ENCODE measurements around the gene UBR4. TPM values are rescaled to one million over a fixed set of nuclear protein-coding genes. Genes with fewer than 3 reads are reported as not detected.
"Not testable (repeated sequence)": the region's sequence is repeated elsewhere in the genome, so short reads cannot be mapped to it uniquely, and the experiment has no call there.

The UBR4 gene
- total RNA-seq, 4 donors from 2014 or later: 140 to 418 (median 223) TPM

GRCh38 chr1:19222573-19222972 is 12.5 kb upstream of the UBR4 start:
- H3K27ac ChIP-seq: no peak overlapping the region
- no peaks in the 10 kb centered on the region for H3K9me3 ChIP-seq
- H3K4me3 ChIP-seq: no peak overlapping the region
- TF ChIP-seq POLR2A (IDR thresholded peaks at IDR 0.05) (no peak), EP300 (IDR thresholded peaks at IDR 0.05; ENCODE audit: low read depth) (no peak), CTCF (IDR thresholded peaks at IDR 0.05) (no peak), POLR2AphosphoS5 (IDR thresholded peaks at IDR 0.05) (no peak)
- in situ Hi-C loops (cut with MboI; ENCODE audit: low pct_ligation_motif_present in 1 of 4, low pct_unique_long_range_greater_than_20kb in 1 of 4, low sequenced_read_pairs in 3 of 4): no loop called here
- H3K27me3 ChIP-seq: no peaks in the 10 kb centered on the region
- no peak for DNase-seq
- peaks cover 0 to 63% (median 19%) of the 10 kb centered on the region in 4 donors for H3K36me3 ChIP-seq
- intact Hi-C loops (cut with DNase I; ENCODE audit: low total_unique reads): no loop called here
- H3K4me1 ChIP-seq: no peaks in the 10 kb centered on the region
- 98% methylated on average over 11 of the region's 11 CpGs; no CpG with 5 or more reads in 1 of the 2 donors for WGBS, 2 donors (ENCODE audit: low coverage in 1 of 2)

- H3K9me3 ChIP-seq: no peaks in the 10 kb centered on the region
- DNase-seq: no peak
- no peaks in the 10 kb centered on the region for H3K27me3 ChIP-seq
- TF ChIP-seq EP300 (IDR thresholded peaks at IDR 0.05; ENCODE audit: low read depth) (no peak), POLR2AphosphoS5 (IDR thresholded peaks at IDR 0.05) (no peak), CTCF (IDR thresholded peaks at IDR 0.05) (no peak), POLR2A (IDR thresholded peaks at IDR 0.05) (no peak)
- H3K4me1 ChIP-seq: no peaks in the 10 kb centered on the region
- WGBS, 2 donors (ENCODE audit: low coverage in 1 of 2): 63 to 69% methylated on average over 4 to 7 of the region's 7 CpGs
- no peak overlapping the region for H3K4me3 ChIP-seq
- no peak overlapping the region for H3K27ac ChIP-seq
- intact Hi-C loops (cut with DNase I; ENCODE audit: low total_unique reads) (no loop called here), in situ Hi-C loops (cut with MboI; ENCODE audit: low pct_ligation_motif_present in 1 of 4, low pct_unique_long_range_greater_than_20kb in 1 of 4, low sequenced_read_pairs in 3 of 4) (no loop called here)
- peaks cover 0 to 61% (median 14%) of the 10 kb centered on the region in 4 donors for H3K36me3 ChIP-seq
Measured at GRCh38 chr1:19220991-19221390, 10.9 kb upstream of the UBR4 start.

GRCh38 chr1:19220080-19220846 is 10.2 kb upstream of the UBR4 start:
- in situ Hi-C loops (cut with MboI; ENCODE audit: low pct_ligation_motif_present in 1 of 4, low pct_unique_long_range_greater_than_20kb in 1 of 4, low sequenced_read_pairs in 3 of 4): no loop called here
- no peaks in the 10 kb centered on the region for H3K9me3 ChIP-seq
- no peak overlapping the region for H3K4me3 ChIP-seq
- no peak for TF ChIP-seq POLR2AphosphoS5 (IDR thresholded peaks at IDR 0.05)
- no peak for TF ChIP-seq CTCF (IDR thresholded peaks at IDR 0.05)
- no peak for TF ChIP-seq EP300 (IDR thresholded peaks at IDR 0.05; ENCODE audit: low read depth)
- no peak for TF ChIP-seq POLR2A (IDR thresholded peaks at IDR 0.05)
- intact Hi-C loops (cut with DNase I; ENCODE audit: low total_unique reads): no loop called here
- peaks cover 0 to 54% (median 13%) of the 10 kb centered on the region in 4 donors for H3K36me3 ChIP-seq
- H3K27ac ChIP-seq: no peak overlapping the region
- 90 to 92% methylated on average over 5 to 8 of the region's 8 CpGs for WGBS, 2 donors (ENCODE audit: low coverage in 1 of 2)
- H3K27me3 ChIP-seq: no peaks in the 10 kb centered on the region
- H3K4me1 ChIP-seq: no peaks in the 10 kb centered on the region
- no peak for DNase-seq

- TF ChIP-seq POLR2A (IDR thresholded peaks at IDR 0.05) (no peak), POLR2AphosphoS5 (IDR thresholded peaks at IDR 0.05) (no peak), CTCF (IDR thresholded peaks at IDR 0.05) (no peak), EP300 (IDR thresholded peaks at IDR 0.05; ENCODE audit: low read depth) (no peak)
- Histone ChIP-seq H3K27me3 (no peaks in the 10 kb centered on the region), H3K4me3 (no peak overlapping the region), H3K36me3 (peaks cover 0 to 47% (median 13%) of the 10 kb centered on the region in 4 donors), H3K9me3 (no peaks in the 10 kb centered on the region), H3K4me1 (no peaks in the 10 kb centered on the region), H3K27ac (no peak overlapping the region)
- WGBS, 2 donors (ENCODE audit: low coverage in 1 of 2): 82 to 87% methylated on average over 7 of the region's 7 CpGs
- no peak for DNase-seq
- intact Hi-C loops (cut with DNase I; ENCODE audit: low total_unique reads) (no loop called here), in situ Hi-C loops (cut with MboI; ENCODE audit: low pct_ligation_motif_present in 1 of 4, low pct_unique_long_range_greater_than_20kb in 1 of 4, low sequenced_read_pairs in 3 of 4) (no loop called here)
Measured at GRCh38 chr1:19219451-19219850, 9.4 kb upstream of the UBR4 start.

GRCh38 chr1:19216585-19216984 is 6.5 kb upstream of the UBR4 start:
- H3K4me3 ChIP-seq; H3K9me3 ChIP-seq; intact Hi-C loops (cut with DNase I; ENCODE audit: low total_unique reads); H3K27ac ChIP-seq; DNase-seq; in situ Hi-C loops (cut with MboI; ENCODE audit: low pct_ligation_motif_present in 1 of 4, low pct_unique_long_range_greater_than_20kb in 1 of 4, low sequenced_read_pairs in 3 of 4); H3K27me3 ChIP-seq: not testable (repeated sequence)
- Histone ChIP-seq H3K4me1 (peaks cover under 1 to 17% (median 6%) of the 10 kb centered on the region in 4 donors), H3K36me3 (peaks cover 0 to 33% (median 9%) of the 10 kb centered on the region in 4 donors)
- WGBS, 2 donors (ENCODE audit: low coverage in 1 of 2): 94 to 96% methylated on average over 4 of the region's 4 CpGs

All from transverse colon (tissue), 4 donors.